Body of pancreas (tissue), 4 donors: ENCODE data around the gene GRIFIN. TPM values are rescaled to one million over a fixed set of nuclear protein-coding genes. Genes with fewer than 3 reads are reported as not detected.
"Not testable (repeated sequence)": the region's sequence is repeated elsewhere in the genome, so short reads cannot be mapped to it uniquely, and the experiment has no call there.

Experiments used
- ATAC-seq: fragments of 150-250 bp; one replicate; pipeline ENCODE4 v1.9.1; 2016
- DNase-seq, 4 donors: peaks; one replicate each; pipeline ENCODE4 v3.0.0-alpha.2; 2019
- H3K27ac ChIP-seq, 4 donors: fragments of 200-600 bp; sonication (generic); 1 replicate in 3 of 4; 2 replicates in 1 of 4; pipeline versions ENCODE4 v1.5.1 to v1.6.1; 2016 to 2019; ENCODE audit warnings: mild to moderate bottlenecking in 1 of 4, mixed read lengths in 1 of 4, moderate library complexity in 1 of 4
- H3K27me3 ChIP-seq, 2 donors: fragments of 200-600 bp; sonication (generic); one replicate each; pipeline ENCODE4 v1.6.0; 2016; ENCODE audit warnings: mild to moderate bottlenecking in 1 of 2
- H3K36me3 ChIP-seq, 2 donors: fragments of 200-600 bp; sonication (generic); replicated peaks in 1 of 2; 2 replicates each; pipeline ENCODE4 v1.5.1; 2016; ENCODE audit warnings: low read depth in 2 of 2; ENCODE audit not compliant: insufficient read depth in 1 of 2
- H3K4me1 ChIP-seq: fragments of 200-600 bp; sonication (generic); one replicate; pipeline ENCODE4 v1.6.0; 2016
- H3K4me3 ChIP-seq, 2 donors: fragments of 200-600 bp; sonication (generic); 1 replicate in 1 of 2; 2 replicates in 1 of 2; pipeline ENCODE4 v1.5.1; 2016 to 2019
- H3K9me3 ChIP-seq, 3 donors: fragments of 200-600 bp; sonication (generic); 1 replicate in 2 of 3; 2 replicates in 1 of 3; pipeline ENCODE4 v1.5.1; 2016
- POLR2A ChIP-seq, 3 donors: fragments of 450-650 bp; IDR thresholded peaks; one replicate each; pipeline ENCODE4 v1.6.1; 2016; ENCODE audit warnings: antibody characterized with exemption in 3 of 3, mild to moderate bottlenecking in 2 of 3
- WGBS, 2 donors: methylation state at CpG; one replicate each; pipeline ENCODE4 v1.1.5; 2017; 5-methylcytosine and 5-hydroxymethylcytosine counted together
- intact Hi-C: fragments of 100-400 bp; cut with DNase I; formaldehyde crosslinking; loops from one replicate; pipeline ENCODE4 v1.15.1; 2023
- total RNA-seq, 2 donors: library from RNA; depleted of rRNA; stranded (reverse); fragments of >200 nt; gene quantifications; one replicate each; pipeline ENCODE4 v1.1.0, GENCODE V29; 2016
- TF ChIP-seq, protein P1 (sequence below), 7 experiments: fragments of 450-650 bp in 4 of 7; fragments of 200-600 bp in 3 of 7; sonication (generic) in 3 of 7; IDR thresholded peaks; one replicate each; pipeline ENCODE4 v1.5.1; 2016 to 2019; ENCODE audit warnings: antibody characterized with exemption in 7 of 7

GRIFIN gene
- total RNA-seq, 2 donors from 2014 or later: not detected

DNA sequence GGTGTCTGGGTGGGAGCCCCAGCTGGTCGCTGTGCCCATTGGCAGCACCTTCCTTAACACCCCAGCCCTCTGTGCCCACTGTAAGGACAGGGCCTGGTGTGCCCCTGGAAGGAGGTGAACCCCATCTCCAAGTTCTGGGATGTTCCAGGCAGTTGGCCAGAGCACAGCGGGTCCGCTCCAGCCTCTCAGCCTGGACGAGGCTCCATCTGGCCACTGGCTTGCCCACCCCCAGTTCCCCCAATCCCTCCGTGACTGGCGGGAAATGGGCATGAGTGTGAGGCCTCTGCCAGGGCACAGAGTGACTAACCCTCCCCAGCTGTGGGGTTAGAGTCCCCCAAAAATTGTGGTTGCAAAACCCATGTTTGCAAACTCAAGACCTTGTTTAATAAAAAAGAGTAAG lies 15.6 kb downstream of the GRIFIN start:
- Histone ChIP-seq H3K27ac (no peak overlapping the region), H3K4me3 (no peak overlapping the region), H3K4me1 (no peaks in the 10 kb centered on the region), H3K9me3 (no peaks in the 10 kb centered on the region), H3K36me3 (no peaks in the 10 kb centered on the region), H3K27me3 (no peaks in the 10 kb centered on the region)
- TF ChIP-seq, protein P1, sequence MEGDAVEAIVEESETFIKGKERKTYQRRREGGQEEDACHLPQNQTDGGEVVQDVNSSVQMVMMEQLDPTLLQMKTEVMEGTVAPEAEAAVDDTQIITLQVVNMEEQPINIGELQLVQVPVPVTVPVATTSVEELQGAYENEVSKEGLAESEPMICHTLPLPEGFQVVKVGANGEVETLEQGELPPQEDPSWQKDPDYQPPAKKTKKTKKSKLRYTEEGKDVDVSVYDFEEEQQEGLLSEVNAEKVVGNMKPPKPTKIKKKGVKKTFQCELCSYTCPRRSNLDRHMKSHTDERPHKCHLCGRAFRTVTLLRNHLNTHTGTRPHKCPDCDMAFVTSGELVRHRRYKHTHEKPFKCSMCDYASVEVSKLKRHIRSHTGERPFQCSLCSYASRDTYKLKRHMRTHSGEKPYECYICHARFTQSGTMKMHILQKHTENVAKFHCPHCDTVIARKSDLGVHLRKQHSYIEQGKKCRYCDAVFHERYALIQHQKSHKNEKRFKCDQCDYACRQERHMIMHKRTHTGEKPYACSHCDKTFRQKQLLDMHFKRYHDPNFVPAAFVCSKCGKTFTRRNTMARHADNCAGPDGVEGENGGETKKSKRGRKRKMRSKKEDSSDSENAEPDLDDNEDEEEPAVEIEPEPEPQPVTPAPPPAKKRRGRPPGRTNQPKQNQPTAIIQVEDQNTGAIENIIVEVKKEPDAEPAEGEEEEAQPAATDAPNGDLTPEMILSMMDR (IDR thresholded peaks at IDR 0.05): no peak
- TF ChIP-seq POLR2A (IDR thresholded peaks at IDR 0.05): no peak
- 68 to 90% methylated on average over 5 of the region's 6 CpGs for WGBS, 2 donors
- no peak for ATAC-seq
- DNase-seq: no peak
- intact Hi-C loops: no loop called here

DNA sequence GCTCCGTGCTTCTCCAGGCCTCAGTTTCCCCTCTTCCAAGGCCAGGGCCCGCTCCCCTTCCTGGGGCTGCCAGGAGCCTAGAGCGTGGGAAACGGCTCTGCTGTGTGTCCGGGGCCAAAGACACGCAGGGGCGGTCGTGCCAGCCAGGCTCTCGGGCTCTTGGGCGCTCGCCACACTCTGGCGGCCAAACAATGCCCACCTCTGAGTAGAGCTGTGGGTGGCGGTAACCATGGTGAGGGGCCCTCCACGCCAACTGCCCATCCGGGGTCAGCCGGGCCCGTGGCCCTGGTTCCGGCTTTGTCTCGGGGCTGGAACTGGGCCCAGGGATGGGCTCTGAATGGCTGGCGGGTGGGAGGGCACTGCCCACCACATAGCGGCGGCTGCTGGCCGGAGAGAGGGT lies 16.0 kb downstream of the GRIFIN start:
- ATAC-seq: no peak
- no peaks in the 10 kb centered on the region for H3K4me1 ChIP-seq
- DNase-seq: no peak
- no peaks in the 10 kb centered on the region for H3K9me3 ChIP-seq
- intact Hi-C loops: no loop called here
- no peak overlapping the region for H3K4me3 ChIP-seq
- no peak for TF ChIP-seq POLR2A (IDR thresholded peaks at IDR 0.05)
- H3K27ac ChIP-seq: no peak overlapping the region
- H3K27me3 ChIP-seq: no peaks in the 10 kb centered on the region
- 63 to 79% methylated on average over 12 to 23 of the region's 23 CpGs for WGBS, 2 donors
- H3K36me3 ChIP-seq: no peaks in the 10 kb centered on the region

DNA sequence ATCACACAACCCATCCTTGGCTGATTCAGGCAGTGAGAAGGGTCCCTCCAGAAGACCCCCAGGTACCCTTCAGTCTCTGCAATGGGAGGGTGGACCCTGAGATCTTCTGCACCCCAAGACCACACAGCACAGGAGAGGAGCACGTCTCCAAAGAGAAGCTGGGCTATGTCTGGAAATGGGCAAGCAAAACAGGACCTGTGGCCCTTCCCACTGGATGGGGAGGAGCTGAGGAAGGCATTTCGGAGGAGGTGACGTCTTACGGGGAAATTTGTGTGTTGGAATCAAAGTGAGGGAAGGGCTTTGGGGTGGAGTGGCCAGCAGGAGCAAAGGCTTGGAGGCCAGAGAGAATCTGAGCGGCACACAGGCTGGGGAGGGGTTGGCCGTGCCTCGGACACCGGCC lies 16.5 kb downstream of the GRIFIN start:
- H3K27me3 ChIP-seq: no peaks in the 10 kb centered on the region
- WGBS, 2 donors: 79 to 89% methylated on average over 5 to 8 of the region's 8 CpGs
- no peak for TF ChIP-seq POLR2A (IDR thresholded peaks at IDR 0.05)
- TF ChIP-seq, protein P1 (IDR thresholded peaks at IDR 0.05): no peak
- intact Hi-C loops: no loop called here
- H3K4me1 ChIP-seq: no peaks in the 10 kb centered on the region
- DNase-seq: no peak
- no peak overlapping the region for H3K4me3 ChIP-seq
- no peaks in the 10 kb centered on the region for H3K9me3 ChIP-seq
- no peak overlapping the region for H3K27ac ChIP-seq
- ATAC-seq: no peak
- no peaks in the 10 kb centered on the region for H3K36me3 ChIP-seq

DNA sequence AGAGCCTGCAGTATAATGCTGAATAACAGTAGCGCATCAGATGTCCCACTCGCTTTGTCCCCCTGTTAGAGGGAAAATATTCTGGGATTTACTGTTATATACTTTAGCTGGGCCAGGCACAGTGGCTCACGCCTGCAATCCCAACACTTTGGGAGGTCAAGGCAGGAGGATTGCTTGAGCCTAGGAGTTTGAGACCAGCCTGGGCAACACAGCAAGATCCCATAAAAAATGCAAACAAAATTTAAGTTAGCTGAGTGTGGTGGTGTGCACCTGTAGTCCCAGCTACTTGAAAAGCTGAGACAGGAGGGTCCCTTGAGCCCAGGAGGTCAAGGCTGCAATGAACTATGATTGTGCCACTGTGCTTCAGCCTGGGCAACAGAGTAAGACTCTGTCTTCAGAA lies 22.3 kb downstream of the GRIFIN start:
- WGBS, 2 donors: 96 to 97% methylated on average over 3 of the region's 3 CpGs

DNA sequence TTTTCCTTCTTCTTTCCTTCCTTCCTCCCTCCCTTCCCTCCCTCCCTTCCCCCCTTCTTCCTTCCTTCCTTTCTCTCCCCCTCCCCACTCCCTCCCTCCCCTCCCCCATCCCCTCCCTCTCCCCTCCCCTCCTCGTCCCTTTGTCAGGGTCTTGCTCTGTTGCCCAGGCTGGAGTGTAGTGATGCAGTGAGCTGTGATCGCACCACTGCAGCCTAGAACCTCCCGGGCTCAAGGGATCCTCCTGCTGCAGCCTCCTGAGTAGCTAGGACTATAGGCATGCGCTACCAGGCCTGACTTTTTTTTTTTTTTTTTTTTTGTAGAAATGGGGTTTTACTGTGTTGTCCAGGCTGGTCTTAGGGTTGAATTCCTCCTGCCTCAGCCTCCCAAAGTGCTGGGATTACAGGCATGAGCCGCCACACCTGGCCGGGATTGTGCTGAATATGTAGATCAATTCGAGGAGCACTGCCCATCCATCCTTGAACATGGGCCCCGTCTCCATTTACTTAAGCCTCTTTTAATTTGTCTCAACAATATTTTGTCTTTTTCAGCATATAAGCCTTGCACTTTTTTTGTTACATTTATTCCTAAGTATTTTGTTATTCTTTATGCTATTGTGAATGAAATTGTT lies 23.4 kb downstream of the GRIFIN start:
- DNase-seq: no peak
- Histone ChIP-seq H3K27me3 (no peaks in the 10 kb centered on the region), H3K36me3 (no peaks in the 10 kb centered on the region), H3K9me3 (no peaks in the 10 kb centered on the region), H3K4me1 (peaks cover 13% of the 10 kb centered on the region), H3K4me3 (no peak overlapping the region), H3K27ac (no peak overlapping the region)
- TF ChIP-seq, protein P1 (IDR thresholded peaks at IDR 0.05): no peak
- TF ChIP-seq POLR2A (IDR thresholded peaks at IDR 0.05): no peak
- intact Hi-C loops: no loop called here
- 87 to 88% methylated on average over 7 of the region's 8 CpGs for WGBS, 2 donors
- ATAC-seq: no peak

More for the DNA sequence above, 22.3 kb downstream of the GRIFIN start:
- ATAC-seq, H3K27me3 ChIP-seq, DNase-seq, H3K27ac ChIP-seq, H3K36me3 ChIP-seq, intact Hi-C loops, H3K9me3 ChIP-seq, H3K4me3 ChIP-seq: not testable (repeated sequence)
- peaks cover 13% of the 10 kb centered on the region for H3K4me1 ChIP-seq

DNA sequence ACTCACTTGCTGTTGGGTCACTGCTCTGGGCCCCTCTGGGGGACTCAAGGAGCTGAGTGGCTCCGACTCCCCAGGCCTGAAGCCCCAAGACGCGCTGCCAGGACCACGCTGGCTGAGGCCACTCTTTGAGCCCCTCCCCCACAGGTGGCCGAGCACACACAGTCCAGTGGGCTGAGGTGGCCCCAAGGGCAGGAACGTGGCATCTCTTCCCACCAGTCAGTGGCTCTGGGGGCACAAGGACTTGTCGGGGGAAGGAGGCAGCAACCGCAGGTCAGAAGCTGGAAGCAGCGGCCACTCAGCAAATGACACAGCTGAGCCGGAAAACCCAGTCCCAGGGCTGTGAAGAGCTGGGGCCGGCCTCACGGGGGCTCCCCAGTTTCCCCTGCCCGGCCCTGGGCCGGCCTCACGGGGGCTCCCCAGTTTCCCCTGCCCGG lies 24.1 kb downstream of the GRIFIN start:
- DNase-seq (no peak), ATAC-seq (peak; percentile 6)
- WGBS, 2 donors: 32 to 47% methylated on average over 5 to 14 of the region's 16 CpGs
- Histone ChIP-seq H3K4me3 (no peak overlapping the region), H3K27me3 (no peaks in the 10 kb centered on the region), H3K27ac (no peak overlapping the region), H3K36me3 (no peaks in the 10 kb centered on the region), H3K4me1 (peaks cover 13% of the 10 kb centered on the region), H3K9me3 (no peaks in the 10 kb centered on the region)
- intact Hi-C loops: no loop called here
- no peak for TF ChIP-seq POLR2A (IDR thresholded peaks at IDR 0.05)
- TF ChIP-seq, protein P1 (IDR thresholded peaks at IDR 0.05): no peak
